MM.1S (cell line): ENCODE results near the gene ATN1.

Experiments
- DNase-seq: peaks from one replicate; pipeline ENCODE4 v3.0.0-alpha.2; 2015
- H2AFZ ChIP-seq: fragments of 300-600 bp; sonication (generic); 2 replicates; pipeline ENCODE4 v1.6.0; 2016; ENCODE audit warnings: antibody characterized with exemption, low read length
- H3F3A ChIP-seq: fragments of 300-600 bp; sonication (generic); 2 replicates; pipeline ENCODE4 v1.6.1; 2016; ENCODE audit warnings: mild to moderate bottlenecking, antibody characterized with exemption, low read length, moderate library complexity, mixed read lengths; ENCODE audit not compliant: insufficient read depth
- H3K27ac ChIP-seq: fragments of 300-600 bp; sonication (generic); 2 replicates; pipeline ENCODE4 v1.5.1; 2016; ENCODE audit warnings: mild to moderate bottlenecking, low read length
- H3K27me3 ChIP-seq: fragments of 300-600 bp; sonication (generic); replicated peaks from 2 replicates; pipeline ENCODE4 v1.6.0; 2016; ENCODE audit warnings: low read length; ENCODE audit not compliant: insufficient read depth
- H3K36me3 ChIP-seq: fragments of 300-600 bp; sonication (generic); replicated peaks from 2 replicates; pipeline ENCODE4 v1.6.1; 2016; ENCODE audit warnings: mild to moderate bottlenecking, low read length, mixed read lengths; ENCODE audit not compliant: insufficient read depth
- H3K4me1 ChIP-seq: fragments of 300-600 bp; sonication (generic); 2 replicates; pipeline ENCODE4 v1.6.1; 2016; ENCODE audit warnings: low read length, mixed read lengths
- H3K4me2 ChIP-seq: fragments of 300-600 bp; sonication (generic); 2 replicates; pipeline ENCODE4 v1.6.0; 2016; ENCODE audit warnings: low read depth, low read length
- H3K4me3 ChIP-seq: fragments of 300-600 bp; sonication (generic); 2 replicates; pipeline ENCODE4 v1.5.1; 2016; ENCODE audit warnings: low read length, mixed read lengths
- H3K79me2 ChIP-seq: fragments of 300-600 bp; sonication (generic); 2 replicates; pipeline ENCODE4 v1.6.1; 2016; ENCODE audit warnings: mixed run types, low read length, mixed read lengths
- H3K9ac ChIP-seq: fragments of 300-600 bp; sonication (generic); 2 replicates; pipeline ENCODE4 v1.6.1; 2016; ENCODE audit warnings: low read length, mixed read lengths
- H3K9me2 ChIP-seq: fragments of 300-600 bp; sonication (generic); replicated peaks from 2 replicates; pipeline ENCODE4 v1.6.1; 2016; ENCODE audit warnings: mild to moderate bottlenecking, low read length, mixed read lengths; ENCODE audit not compliant: insufficient read depth
- H3K9me3 ChIP-seq: fragments of 300-600 bp; sonication (generic); replicated peaks from 2 replicates; pipeline ENCODE4 v1.6.1; 2016; ENCODE audit warnings: mild to moderate bottlenecking, low read length, mixed read lengths; ENCODE audit not compliant: insufficient read depth
- H4K20me1 ChIP-seq: fragments of 300-600 bp; sonication (generic); 2 replicates; pipeline ENCODE4 v1.6.1; 2016; ENCODE audit warnings: mild to moderate bottlenecking, low read length, moderate library complexity, mixed read lengths; ENCODE audit not compliant: insufficient read depth
- EZH2 ChIP-seq: fragments of 300-600 bp; sonication (generic); optimal IDR thresholded peaks from 2 replicates; pipeline ENCODE3; 2017; ENCODE audit warnings: low read depth, mild to moderate bottlenecking, antibody characterized with exemption, low read length, mixed read lengths
- EZH2phosphoT487 ChIP-seq: fragments of 300-600 bp; sonication (generic); IDR thresholded peaks from 2 replicates; pipeline ENCODE4 v1.6.1; 2018; ENCODE audit warnings: antibody characterized with exemption, low read length
- TF ChIP-seq, protein P1 (sequence below): fragments of 300-600 bp; sonication (generic); IDR thresholded peaks from 2 replicates; pipeline ENCODE4 v1.5.1; 2016; ENCODE audit warnings: antibody characterized with exemption, low read length, mixed read lengths

The ATN1 gene

DNA sequence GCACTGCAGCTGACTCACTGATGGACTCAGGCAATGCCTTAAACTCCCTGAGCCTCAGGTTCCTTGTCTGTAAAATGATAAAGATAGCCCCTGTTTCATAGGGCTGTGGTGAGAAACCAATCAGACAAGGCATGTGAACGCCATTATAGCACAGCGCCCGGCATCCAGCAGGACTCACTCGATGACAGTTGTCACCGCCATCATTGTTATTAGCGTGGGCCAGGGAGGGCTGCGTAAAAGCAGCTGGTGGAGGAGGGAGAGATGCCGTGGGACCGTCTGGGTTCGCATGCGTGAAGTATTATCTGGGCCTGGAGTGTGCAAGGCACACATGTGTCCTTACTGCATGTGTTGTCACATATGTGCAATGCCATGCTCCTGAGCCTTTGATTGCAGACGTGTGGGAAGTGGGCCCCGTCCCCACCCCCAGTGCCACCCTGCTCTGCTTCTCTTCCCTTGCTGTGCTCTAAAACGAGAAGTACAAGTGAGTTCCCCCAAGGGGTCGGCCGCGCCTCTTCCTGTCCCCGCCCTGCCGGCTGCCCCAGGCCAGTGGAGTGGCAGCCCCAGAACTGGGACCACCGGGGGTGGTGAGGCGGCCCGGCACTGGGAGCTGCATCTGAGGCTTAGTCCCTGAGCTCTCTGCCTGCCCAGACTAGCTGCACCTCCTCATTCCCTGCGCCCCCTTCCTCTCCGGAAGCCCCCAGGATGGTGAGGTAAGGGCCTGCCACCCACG lies 23.2 kb downstream of the ATN1 start, which contains the start of gene PTPN6:
Gene PTPN6, plus strand, starts transcription at position 546 of the 730 bp plus-strand sequence. Its CDS starts 157 bp downstream, at position 703.
- Histone ChIP-seq H3K27me3 (no peaks in the 10 kb centered on the region), H2AFZ (peak within 1 kb of the TSS; percentile 21), H3K9me3 (no peaks in the 10 kb centered on the region), H4K20me1 (no peaks in the 10 kb centered on the region), H3K4me1 (peaks cover 58% of the 10 kb centered on the region), H3K9me2 (no peaks in the 10 kb centered on the region), H3K4me3 (peak within 1 kb of the TSS; percentile 80), H3K36me3 (no peaks in the 10 kb centered on the region), H3F3A (peaks cover 58% of the 10 kb centered on the region), H3K27ac (peak within 1 kb of the TSS; percentile 97), H3K4me2 (peak within 1 kb of the TSS; percentile 99), H3K79me2 (peaks cover 59% of the 10 kb centered on the region), H3K9ac (peak within 1 kb of the TSS; percentile 91)
- TF ChIP-seq EZH2phosphoT487 (no peak), EZH2 (no peak)
- TF ChIP-seq, protein P1, sequence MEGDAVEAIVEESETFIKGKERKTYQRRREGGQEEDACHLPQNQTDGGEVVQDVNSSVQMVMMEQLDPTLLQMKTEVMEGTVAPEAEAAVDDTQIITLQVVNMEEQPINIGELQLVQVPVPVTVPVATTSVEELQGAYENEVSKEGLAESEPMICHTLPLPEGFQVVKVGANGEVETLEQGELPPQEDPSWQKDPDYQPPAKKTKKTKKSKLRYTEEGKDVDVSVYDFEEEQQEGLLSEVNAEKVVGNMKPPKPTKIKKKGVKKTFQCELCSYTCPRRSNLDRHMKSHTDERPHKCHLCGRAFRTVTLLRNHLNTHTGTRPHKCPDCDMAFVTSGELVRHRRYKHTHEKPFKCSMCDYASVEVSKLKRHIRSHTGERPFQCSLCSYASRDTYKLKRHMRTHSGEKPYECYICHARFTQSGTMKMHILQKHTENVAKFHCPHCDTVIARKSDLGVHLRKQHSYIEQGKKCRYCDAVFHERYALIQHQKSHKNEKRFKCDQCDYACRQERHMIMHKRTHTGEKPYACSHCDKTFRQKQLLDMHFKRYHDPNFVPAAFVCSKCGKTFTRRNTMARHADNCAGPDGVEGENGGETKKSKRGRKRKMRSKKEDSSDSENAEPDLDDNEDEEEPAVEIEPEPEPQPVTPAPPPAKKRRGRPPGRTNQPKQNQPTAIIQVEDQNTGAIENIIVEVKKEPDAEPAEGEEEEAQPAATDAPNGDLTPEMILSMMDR: no peak
- no peak for DNase-seq

DNA sequence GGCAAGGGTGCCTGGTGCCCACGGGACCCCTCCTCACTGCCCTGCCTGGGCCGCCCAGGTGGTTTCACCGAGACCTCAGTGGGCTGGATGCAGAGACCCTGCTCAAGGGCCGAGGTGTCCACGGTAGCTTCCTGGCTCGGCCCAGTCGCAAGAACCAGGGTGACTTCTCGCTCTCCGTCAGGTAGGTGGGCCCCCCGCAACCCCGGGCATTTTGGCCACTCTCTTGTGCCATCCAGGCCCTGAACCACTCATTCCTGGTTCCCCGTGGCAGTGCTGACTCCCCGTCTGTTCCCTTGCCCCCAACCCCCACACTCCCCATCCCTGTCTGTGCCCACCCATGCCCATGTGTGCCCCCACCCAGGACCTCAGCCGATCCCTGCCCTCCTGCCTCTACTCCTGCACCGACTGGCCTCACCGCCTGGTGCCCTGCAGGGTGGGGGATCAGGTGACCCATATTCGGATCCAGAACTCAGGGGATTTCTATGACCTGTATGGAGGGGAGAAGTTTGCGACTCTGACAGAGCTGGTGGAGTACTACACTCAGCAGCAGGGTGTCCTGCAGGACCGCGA lies 23.9 kb downstream of the ATN1 start:
- Histone ChIP-seq H3K4me1 (peaks cover 64% of the 10 kb centered on the region), H3K4me2 (peak overlapping the region; percentile 99), H3K79me2 (peaks cover 66% of the 10 kb centered on the region), H3K27me3 (no peaks in the 10 kb centered on the region), H2AFZ (0 out of 2 replicates have a peak overlapping the region, but pooled peaks have one; percentile 21), H3K27ac (peak overlapping the region; percentile 97; the same call in 1 of the 2 replicates), H3F3A (peaks cover 52% of the 10 kb centered on the region), H3K36me3 (no peaks in the 10 kb centered on the region), H4K20me1 (no peaks in the 10 kb centered on the region), H3K9me2 (no peaks in the 10 kb centered on the region), H3K4me3 (peak overlapping the region; percentile 80), H3K9ac (peak overlapping the region; percentile 91), H3K9me3 (no peaks in the 10 kb centered on the region)
- no peak for TF ChIP-seq EZH2
- TF ChIP-seq, protein P1: no peak
- TF ChIP-seq EZH2phosphoT487: no peak
- DNase-seq: no peak

DNA sequence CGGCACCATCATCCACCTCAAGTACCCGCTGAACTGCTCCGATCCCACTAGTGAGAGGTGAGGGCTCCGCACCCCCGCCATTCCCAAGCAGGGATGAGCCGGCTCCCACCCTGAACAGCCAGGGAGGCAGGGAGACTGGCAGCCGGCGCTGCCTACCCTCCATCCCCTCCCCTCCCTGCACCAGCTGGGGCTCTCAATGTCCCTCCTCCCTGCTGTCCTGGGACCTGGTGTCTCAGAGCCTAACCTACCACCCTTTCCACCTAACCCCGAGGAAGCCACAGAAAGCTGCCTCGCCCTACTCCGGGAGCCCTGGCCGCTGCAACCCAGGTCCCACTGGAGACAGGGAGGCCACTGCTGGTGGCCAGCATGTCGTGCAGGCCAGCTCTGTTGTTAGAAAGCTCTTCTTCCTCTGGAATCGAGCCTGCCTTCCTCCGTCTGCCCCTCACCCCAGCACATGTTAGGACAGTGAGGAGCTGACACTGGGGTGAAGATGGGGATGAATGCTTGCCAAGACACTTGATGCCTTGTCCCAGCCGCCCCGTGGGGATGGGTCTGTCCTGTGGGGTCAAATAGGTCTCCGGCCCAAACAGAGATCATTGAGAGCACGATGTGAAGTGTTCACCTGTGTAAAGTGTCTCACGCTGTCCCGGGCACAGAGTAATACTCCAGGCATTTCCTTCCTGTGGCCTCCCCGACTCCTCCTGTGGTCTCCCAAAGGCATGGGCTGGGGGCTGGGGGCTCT lies 24.5 kb downstream of the ATN1 start:
- no peaks in the 10 kb centered on the region; the same call in 1 of the 2 replicates for H3K36me3 ChIP-seq
- H3K9me2 ChIP-seq: no peaks in the 10 kb centered on the region
- H4K20me1 ChIP-seq: no peaks in the 10 kb centered on the region
- H3K4me1 ChIP-seq: peaks cover 67% of the 10 kb centered on the region
- peak overlapping the region; percentile 97 for H3K27ac ChIP-seq
- H2AFZ ChIP-seq: no peak overlapping the region
- no peak for DNase-seq
- peak overlapping the region; percentile 80 for H3K4me3 ChIP-seq
- peak overlapping the region; percentile 99 for H3K4me2 ChIP-seq
- H3K9me3 ChIP-seq: no peaks in the 10 kb centered on the region
- peak overlapping the region; percentile 91 for H3K9ac ChIP-seq
- H3F3A ChIP-seq: peaks cover 45% of the 10 kb centered on the region
- no peaks in the 10 kb centered on the region for H3K27me3 ChIP-seq
- TF ChIP-seq EZH2phosphoT487 (no peak), EZH2 (no peak)
- TF ChIP-seq, protein P1: no peak
- H3K79me2 ChIP-seq: peaks cover 72% of the 10 kb centered on the region
